Activated CD8-positive, alpha-beta T cell treated with anti-CD3 and anti-CD28 coated beads for 36 hours (primary cell): ENCODE data around the gene MYEOV. TPM values are rescaled to one million over a fixed set of nuclear protein-coding genes. Genes with fewer than 3 reads are reported as not detected.

Source experiments
- ATAC-seq: fragments of 200-7000 bp; cut with Tn5 transposase; one replicate; pipeline ENCODE4 v1.10.0; 2021; ENCODE audit warnings: mild to moderate bottlenecking, moderate library complexity
- CTCF ChIA-PET: fragments of 350-600 bp; sonication (Branson Sonifier 250); formaldehyde crosslinking; loops from one replicate; lab custom pipeline; 2021; ENCODE audit warnings: antibody characterized with exemption; lab: Charles Lee
- POLR2A ChIA-PET: fragments of 350-600 bp; sonication (Branson Sonifier 250); formaldehyde crosslinking; loops from one replicate; lab custom pipeline; 2021; ENCODE audit warnings: antibody characterized with exemption; lab: Charles Lee
- DNase-seq: peaks from one replicate; pipeline ENCODE4 v3.0.0-alpha.2; 2020
- H3K27ac Mint-ChIP-seq: one replicate; pipeline ENCODE4 v1.8.0; 2021; ENCODE audit warnings: mild to moderate bottlenecking, mixed read lengths
- H3K27me3 Mint-ChIP-seq: one replicate; pipeline ENCODE4 v1.8.0; 2021; ENCODE audit warnings: mixed read lengths
- H3K36me3 Mint-ChIP-seq: one replicate; pipeline ENCODE4 v1.8.0; 2021; ENCODE audit warnings: low read depth, mixed read lengths
- H3K4me1 Mint-ChIP-seq: one replicate; pipeline ENCODE4 v1.8.0; 2021; ENCODE audit warnings: low read depth, mixed read lengths
- H3K4me3 Mint-ChIP-seq: one replicate; pipeline ENCODE4 v1.8.0; 2021; ENCODE audit warnings: mild to moderate bottlenecking, moderate library complexity, mixed read lengths
- H3K9me3 Mint-ChIP-seq: one replicate; pipeline ENCODE4 v1.8.0; 2021; ENCODE audit warnings: mixed read lengths
- intact Hi-C: fragments of 100-400 bp; cut with micrococcal nuclease; formaldehyde crosslinking; loops from one replicate; pipeline ENCODE4 v1.10.0; 2022
- total RNA-seq, 2 experiments: library from RNA; stranded (reverse); gene quantifications; one replicate each; pipeline ENCODE4 v1.2.3, GENCODE V29; 2021
- TF ChIP-seq, protein P1 (sequence below): fragments of 200-600 bp; IDR thresholded peaks from one replicate; pipeline ENCODE4 v1.8.0; 2022; ENCODE audit warnings: antibody characterized with exemption, mild to moderate bottlenecking

The MYEOV gene
- total RNA-seq, 2 experiments from 2014 or later = not detected

DNA sequence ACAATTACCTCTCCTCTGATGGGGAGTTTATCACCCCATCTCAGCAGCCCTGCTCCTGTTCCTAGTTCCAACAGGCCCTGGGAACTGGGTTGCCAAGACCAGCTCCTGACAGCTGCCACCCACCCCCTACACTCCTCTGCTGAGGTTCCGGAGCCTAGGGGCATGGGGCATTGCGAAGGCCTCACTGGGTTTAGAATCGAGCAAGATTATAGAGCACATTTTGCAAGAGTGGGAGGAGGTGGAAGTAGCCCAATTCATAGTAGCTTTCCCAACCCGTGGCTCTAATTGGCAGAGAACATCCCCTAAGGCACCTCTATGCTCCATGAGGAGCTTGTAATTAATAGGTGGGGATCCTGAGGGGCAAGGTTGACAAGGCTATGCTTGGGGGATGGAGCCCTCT lies 23.0 kb downstream of the MYEOV start:
- DNase-seq (no peak), ATAC-seq (no peak)
- TF ChIP-seq, protein P1, sequence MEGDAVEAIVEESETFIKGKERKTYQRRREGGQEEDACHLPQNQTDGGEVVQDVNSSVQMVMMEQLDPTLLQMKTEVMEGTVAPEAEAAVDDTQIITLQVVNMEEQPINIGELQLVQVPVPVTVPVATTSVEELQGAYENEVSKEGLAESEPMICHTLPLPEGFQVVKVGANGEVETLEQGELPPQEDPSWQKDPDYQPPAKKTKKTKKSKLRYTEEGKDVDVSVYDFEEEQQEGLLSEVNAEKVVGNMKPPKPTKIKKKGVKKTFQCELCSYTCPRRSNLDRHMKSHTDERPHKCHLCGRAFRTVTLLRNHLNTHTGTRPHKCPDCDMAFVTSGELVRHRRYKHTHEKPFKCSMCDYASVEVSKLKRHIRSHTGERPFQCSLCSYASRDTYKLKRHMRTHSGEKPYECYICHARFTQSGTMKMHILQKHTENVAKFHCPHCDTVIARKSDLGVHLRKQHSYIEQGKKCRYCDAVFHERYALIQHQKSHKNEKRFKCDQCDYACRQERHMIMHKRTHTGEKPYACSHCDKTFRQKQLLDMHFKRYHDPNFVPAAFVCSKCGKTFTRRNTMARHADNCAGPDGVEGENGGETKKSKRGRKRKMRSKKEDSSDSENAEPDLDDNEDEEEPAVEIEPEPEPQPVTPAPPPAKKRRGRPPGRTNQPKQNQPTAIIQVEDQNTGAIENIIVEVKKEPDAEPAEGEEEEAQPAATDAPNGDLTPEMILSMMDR = no peak
- ChIA-PET CTCF (interaction anchor here (1.3 kb wide), 1 partner anchor 194 kb away, joined by 3 read pairs; no protein-coding TSS in a partner anchor), POLR2A (no interaction called here)
- Mint-ChIP-seq H3K36me3 (peaks cover 2% of the 10 kb centered on the region), H3K27me3 (no peaks in the 10 kb centered on the region), H3K9me3 (peaks cover 8% of the 10 kb centered on the region), H3K4me3 (no peak overlapping the region), H3K4me1 (peaks cover 25% of the 10 kb centered on the region), H3K27ac (no peak overlapping the region)
- intact Hi-C loops = no loop called here

DNA sequence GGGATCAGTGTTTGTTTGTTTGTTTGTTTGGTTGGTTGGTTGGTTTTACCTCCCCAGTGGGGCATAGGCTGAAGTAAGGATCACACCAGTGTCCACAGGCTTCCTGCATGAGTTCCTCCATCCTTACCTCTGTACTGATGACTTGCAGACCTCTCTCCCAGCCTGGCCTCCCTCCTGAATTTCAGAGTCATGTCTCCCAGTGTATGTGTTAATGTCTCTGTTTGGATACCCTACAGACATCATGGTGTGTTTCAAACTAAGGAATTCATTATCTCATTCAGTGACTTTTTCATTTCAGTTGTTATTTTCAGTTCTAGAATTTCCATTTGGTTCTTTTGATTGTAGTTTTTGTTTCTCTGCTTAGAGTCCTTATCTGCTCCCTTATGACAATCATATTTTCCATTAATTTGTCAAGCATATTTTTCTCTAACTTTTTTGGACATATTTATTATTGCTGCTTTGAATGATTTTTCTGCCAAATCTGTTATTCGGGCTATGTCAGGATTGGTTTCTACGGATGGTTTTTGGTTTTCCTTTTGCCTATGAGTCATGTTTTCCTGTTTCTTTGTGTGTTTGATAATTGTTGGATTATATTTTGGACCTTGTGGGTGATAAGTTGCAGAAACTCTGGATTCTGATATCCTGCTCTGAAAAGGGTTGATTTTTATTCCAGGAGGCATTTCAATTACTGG lies 23.6 kb downstream of the MYEOV start:
- Mint-ChIP-seq H3K4me1 (peaks cover 20% of the 10 kb centered on the region), H3K27me3 (no peaks in the 10 kb centered on the region)

DNA sequence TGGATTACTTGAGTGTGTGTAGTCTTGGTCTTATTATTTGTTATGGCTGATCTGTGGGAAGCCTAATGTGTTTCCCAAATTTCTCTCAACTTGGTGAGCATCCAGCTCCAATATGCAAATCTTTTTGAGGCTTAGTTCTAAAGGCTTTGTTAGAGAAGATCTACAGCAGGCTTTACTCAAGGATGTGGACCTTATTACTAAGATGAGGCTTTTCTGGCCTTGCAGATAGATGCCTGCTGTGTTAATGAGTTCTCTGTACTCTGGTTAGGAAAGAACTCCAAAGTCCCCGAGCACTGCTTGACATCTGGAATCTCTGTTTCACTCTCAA lies 24.1 kb downstream of the MYEOV start:
- no peak for ATAC-seq
- CTCF ChIA-PET = no interaction called here
- no peak overlapping the region for H3K27ac Mint-ChIP-seq
- TF ChIP-seq, protein P1 = no peak
- H3K4me3 Mint-ChIP-seq = no peak overlapping the region
- POLR2A ChIA-PET = no interaction called here
- intact Hi-C loops = no loop called here
- H3K27me3 Mint-ChIP-seq = no peaks in the 10 kb centered on the region
- H3K9me3 Mint-ChIP-seq = peaks cover 8% of the 10 kb centered on the region
- no peak for DNase-seq
- H3K36me3 Mint-ChIP-seq = peaks cover 2% of the 10 kb centered on the region
- peaks cover 16% of the 10 kb centered on the region for H3K4me1 Mint-ChIP-seq

More for the DNA sequence above, 23.6 kb downstream of the MYEOV start:
- ChIA-PET POLR2A (no interaction called here), CTCF (no interaction called here)
- TF ChIP-seq, protein P1 = no peak
- no peak overlapping the region for H3K4me3 Mint-ChIP-seq
- peaks cover 2% of the 10 kb centered on the region for H3K36me3 Mint-ChIP-seq
- H3K27ac Mint-ChIP-seq = peak overlapping the region; percentile 53
- intact Hi-C loops = no loop called here
- no peak for ATAC-seq
- DNase-seq = no peak
- H3K9me3 Mint-ChIP-seq = peaks cover 8% of the 10 kb centered on the region

DNA sequence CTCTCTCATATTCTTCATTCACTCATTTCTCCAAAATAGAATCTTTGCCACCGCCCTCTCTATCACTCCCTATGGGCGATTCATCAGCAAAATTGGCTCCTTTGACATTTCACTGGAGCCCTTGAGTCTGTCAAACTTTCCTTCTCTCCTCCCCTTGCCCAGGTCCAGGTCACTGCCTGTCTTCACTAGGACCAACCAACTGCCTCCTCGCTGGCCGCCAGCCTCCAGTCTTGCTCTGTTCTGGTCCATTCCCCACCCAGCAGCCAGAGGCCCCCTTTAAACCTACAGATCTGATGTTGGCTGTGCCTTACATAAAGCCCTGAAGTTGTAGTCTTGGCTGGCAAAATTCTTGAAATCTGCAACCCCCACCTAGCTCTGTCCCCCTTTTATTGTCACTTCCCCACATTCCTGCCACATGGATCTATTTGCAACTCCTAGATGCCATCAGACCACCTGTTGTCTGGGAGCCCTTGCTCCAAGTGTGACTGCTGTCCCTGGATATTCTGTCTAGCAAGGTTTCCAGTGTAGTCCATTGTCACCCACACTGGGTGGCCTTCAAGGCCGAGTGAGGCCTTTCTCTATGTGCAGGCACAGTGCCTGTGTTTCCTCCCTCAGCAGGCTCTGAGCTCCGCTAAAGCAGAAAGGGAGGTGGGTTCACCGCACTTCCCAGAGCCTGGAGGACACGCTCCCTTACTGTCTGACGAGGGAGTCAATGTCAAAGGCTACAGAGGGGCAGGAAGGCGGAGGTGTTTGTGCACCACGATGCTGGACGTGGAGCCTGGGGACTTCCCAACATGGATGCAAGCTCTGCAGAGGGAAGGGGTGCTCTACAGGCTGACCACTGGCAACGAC lies 25.5 kb downstream of the MYEOV start:
- Mint-ChIP-seq H3K36me3 (peaks cover 2% of the 10 kb centered on the region), H3K4me3 (no peak overlapping the region)
- CTCF ChIA-PET = no interaction called here

More for the DNA sequence above, 25.5 kb downstream of the MYEOV start:
- no peak for ATAC-seq
- TF ChIP-seq, protein P1 = no peak
- POLR2A ChIA-PET = interaction anchor here (0.6 kb wide), 1 partner anchor 782 kb away, joined by 3 read pairs; no protein-coding TSS in a partner anchor
- no peak for DNase-seq
- H3K27me3 Mint-ChIP-seq = no peaks in the 10 kb centered on the region
- H3K27ac Mint-ChIP-seq = no peak overlapping the region
- H3K9me3 Mint-ChIP-seq = peaks cover 8% of the 10 kb centered on the region
- intact Hi-C loops = no loop called here
- peaks cover 12% of the 10 kb centered on the region for H3K4me1 Mint-ChIP-seq
